HepG2 (cell line): ENCODE results near the gene GIMAP7. TPM values are rescaled to one million over a fixed set of nuclear protein-coding genes. Genes with fewer than 3 reads are reported as not detected.

Source experiments
- ATAC-seq: fragments of 200-7000 bp; cut with Tn5 transposase; 3 replicates; pipeline ENCODE4 v1.9.1; 2020; ENCODE audit warnings: mild to moderate bottlenecking, moderate library complexity
- BruUV-seq: library from RNA; stranded (reverse); fragments of 400-500 nt; replicated peaks from 2 replicates; lab custom pipeline; 2021; lab: Mats Ljungman, UMichigan
- CTCF ChIA-PET: fragments of 300-600 bp; formaldehyde crosslinking; extraction: SDS; loops from one replicate; lab custom pipeline; 2021; ENCODE audit warnings: low total read pairs, inconsistent platforms, low intra/inter-chr PET ratio; lab: Yijun Ruan, JAX
- POLR2A ChIA-PET: fragments of 350-600 bp; sonication (Branson Sonifier 250); formaldehyde crosslinking; loops from one replicate; lab custom pipeline; 2020; ENCODE audit warnings: antibody characterized with exemption, inconsistent platforms; lab: Yijun Ruan, JAX
- DNase-seq: peaks from one replicate; pipeline ENCODE4 v3.0.0-alpha.2; 2015; ENCODE audit warnings: low spot score
- FAIRE-seq: peaks from 3 replicates; lab custom pipeline; 2011; peaks lifted over from hg19 to GRCh38; lab: Jason Lieb, UNC
- H2AFZ ChIP-seq: one replicate; pipeline ENCODE4 v1.6.1; 2011; ENCODE audit warnings: low read length, inconsistent platforms
- H3K27ac ChIP-seq: fragments of 300-600 bp; 3 replicates; pipeline ENCODE4 v1.8.0; 2011; ENCODE audit warnings: mixed run types, mild to moderate bottlenecking, mixed read lengths, low read length, inconsistent platforms; ENCODE audit not compliant: insufficient read depth; ENCODE audit errors: extremely low read length
- H3K27me3 ChIP-seq, 2 experiments: fragments of 200-600 bp in 1 of 2; 2 replicates in 1 of 2; 3 replicates in 1 of 2; pipeline versions ENCODE4 v1.6.0 to v1.8.0; 2011; ENCODE audit warnings: low read length in 2 of 2, mild to moderate bottlenecking in 2 of 2, moderate library complexity in 2 of 2, inconsistent platforms in 1 of 2; ENCODE audit not compliant: insufficient read depth in 2 of 2, control insufficient read depth in 1 of 2
- H3K36me3 ChIP-seq, 2 experiments: fragments of 200-600 bp in 1 of 2; replicated peaks in 1 of 2; 2 replicates in 1 of 2; 3 replicates in 1 of 2; pipeline versions ENCODE4 v1.5.1 to v1.8.0; 2011; ENCODE audit warnings: low read length in 2 of 2, inconsistent platforms in 1 of 2; ENCODE audit not compliant: insufficient read depth in 2 of 2, control insufficient read depth in 1 of 2
- H3K4me1 ChIP-seq: 2 replicates; pipeline ENCODE4 v1.5.1; 2012; ENCODE audit warnings: low read length, inconsistent platforms; ENCODE audit not compliant: insufficient read depth
- H3K4me2 ChIP-seq: 2 replicates; pipeline ENCODE4 v1.6.0; 2011; ENCODE audit warnings: low read depth, low read length, inconsistent platforms
- H3K4me3 ChIP-seq, 3 experiments: fragments of 200-600 bp in 1 of 3; sonication (generic), shearing (Covaris generic) in 1 of 3; replicated peaks in 1 of 3; 2 replicates each; pipeline ENCODE4 v1.5.1; 2011 to 2016; ENCODE audit warnings: low read length in 3 of 3, inconsistent platforms in 2 of 3, low read depth in 2 of 3, mild to moderate bottlenecking in 2 of 3, control low read depth in 1 of 3, mixed read lengths in 1 of 3; ENCODE audit not compliant: insufficient read depth in 1 of 3
- H3K79me2 ChIP-seq: one replicate; pipeline ENCODE4 v1.6.1; 2011; ENCODE audit warnings: low read length, inconsistent platforms; ENCODE audit not compliant: insufficient read depth
- H3K9ac ChIP-seq: 2 replicates; pipeline ENCODE4 v1.6.0; 2011; ENCODE audit warnings: mild to moderate bottlenecking, low read depth, low read length, inconsistent platforms; ENCODE audit not compliant: insufficient read depth
- H3K9me3 ChIP-seq: 2 replicates; pipeline ENCODE4 v1.5.1; 2012; ENCODE audit warnings: mild to moderate bottlenecking, low read length
- H4K20me1 ChIP-seq: 2 replicates; pipeline ENCODE4 v1.6.0; 2011; ENCODE audit warnings: inconsistent platforms, mild to moderate bottlenecking, low read length, moderate library complexity; ENCODE audit not compliant: insufficient read depth
- CEBPB ChIP-seq: IDR thresholded peaks from 2 replicates; pipeline ENCODE4 v1.6.1; 2011; ENCODE audit warnings: low read depth, low read length, improper control_type of control experiment, borderline replicate concordance
- FOXC1 ChIP-seq: sonication (generic); formaldehyde crosslinking; IDR thresholded peaks from 2 replicates; pipeline ENCODE4 v1.8.0; 2022; ENCODE audit warnings: mild to moderate bottlenecking, missing genetic modification reagents, borderline replicate concordance
- HIC2 ChIP-seq: sonication (generic); formaldehyde crosslinking; IDR thresholded peaks from 2 replicates; pipeline ENCODE4 v1.9.0; 2022; ENCODE audit warnings: low read depth, missing genetic modification reagents
- MYNN ChIP-seq: sonication (generic); formaldehyde crosslinking; IDR thresholded peaks from 2 replicates; pipeline ENCODE4 v1.4.0; 2020; ENCODE audit warnings: mild to moderate bottlenecking, low read depth, missing genetic modification reagents
- PHF20 ChIP-seq: sonication (generic); formaldehyde crosslinking; IDR thresholded peaks from 2 replicates; pipeline ENCODE4 v1.5.0; 2020; ENCODE audit warnings: mild to moderate bottlenecking, missing genetic modification reagents
- THAP11 ChIP-seq: IDR thresholded peaks from 2 replicates; pipeline ENCODE4 v1.6.1; 2016; ENCODE audit warnings: missing biosample characterization, missing genetic modification reagents
- ZNF382 ChIP-seq: sonication (generic); formaldehyde crosslinking; IDR thresholded peaks from 2 replicates; pipeline ENCODE4 v1.5.0; 2020; ENCODE audit warnings: missing genetic modification reagents, mild to moderate bottlenecking, borderline replicate concordance
- ZNF446 ChIP-seq: sonication (generic); formaldehyde crosslinking; IDR thresholded peaks from 2 replicates; pipeline ENCODE4 v1.5.0; 2020; ENCODE audit warnings: mild to moderate bottlenecking, missing genetic modification reagents
- ZNF543 ChIP-seq: sonication (generic); formaldehyde crosslinking; IDR thresholded peaks from 2 replicates; pipeline ENCODE4 v1.4.0; 2020; ENCODE audit warnings: mild to moderate bottlenecking, missing genetic modification reagents
- ZNF614 ChIP-seq: IDR thresholded peaks from 2 replicates; pipeline ENCODE4 v1.6.1; 2018; ENCODE audit warnings: missing biosample characterization, missing genetic modification reagents, inconsistent platforms, borderline replicate concordance
- ZNF75D ChIP-seq: sonication (generic); formaldehyde crosslinking; IDR thresholded peaks from 2 replicates; pipeline ENCODE4 v1.8.1; 2023; ENCODE audit warnings: missing genetic modification reagents, mild to moderate bottlenecking, borderline replicate concordance
- ZNF788 ChIP-seq: sonication (generic); formaldehyde crosslinking; IDR thresholded peaks from 2 replicates; pipeline ENCODE4 v1.5.0; 2020; ENCODE audit warnings: mild to moderate bottlenecking, missing genetic modification reagents, borderline replicate concordance
- ZNF790 ChIP-seq: sonication (generic); formaldehyde crosslinking; IDR thresholded peaks from 2 replicates; pipeline ENCODE4 v1.8.0; 2022; ENCODE audit warnings: missing genetic modification reagents, mild to moderate bottlenecking, borderline replicate concordance
- WGBS: methylation state at CpG from one replicate; pipeline ENCODE4 v1.1.6; 2017; ENCODE audit warnings: low lambda C conversion rate; 5-methylcytosine and 5-hydroxymethylcytosine counted together
- in situ Hi-C: cut with HindIII; loops from 2 replicates; pipeline ENCODE4 v1.10.0; 2017; ENCODE audit warnings: low pct_unique_long_range_greater_than_20kb; ENCODE audit not compliant: extremely low pct_ligation_motif_present
- intact Hi-C: fragments of 100-400 bp; cut with micrococcal nuclease; formaldehyde crosslinking; loops from one replicate; pipeline ENCODE4 v1.10.0; 2022; ENCODE audit not compliant: unreplicated experiment
- polyA plus RNA-seq, 8 experiments: library from polyadenylated mRNA; depleted of rRNA in 3 of 8; stranded (reverse) in 7 of 8; unstranded in 1 of 8; fragments of >200 nt; fragmentation: Illumina TruSeq in 4 of 8; extraction: Trizol in 4 of 8; gene quantifications; 2 replicates each; pipeline versions ENCODE4 v1.2.1 to v1.2.3, GENCODE V29; 2011 to 2016; ENCODE audit warnings: low read depth in 4 of 8, missing spikeins in 1 of 8, mixed read lengths in 1 of 8; ENCODE audit not compliant: insufficient read depth in 1 of 8
- total RNA-seq, 5 experiments: library from RNA; depleted of rRNA; stranded (reverse); fragments of >200 nt; fragmentation: Illumina TruSeq; extraction: Trizol; gene quantifications; 2 replicates each; pipeline ENCODE4 v1.2.3, GENCODE V29; 2016; ENCODE audit warnings: low read depth in 1 of 5

Gene GIMAP7
- total and polyA plus RNA-seq, 2 of the 13 experiments (the other 11 are each of a cell fraction or from before 2014, with no cell fraction given): not detected

- BruUV-seq: no TSS peak
- WGBS: 0% methylated on average over 1 of the region's 1 CpG
- no peak overlapping the region for H2AFZ ChIP-seq
- FAIRE-seq: no peak
- H3K4me1 ChIP-seq: no peaks in the 10 kb centered on the region
- intact Hi-C loops: no loop called here
- ChIA-PET CTCF (no interaction called here), POLR2A (no interaction called here)
- H3K27ac ChIP-seq: no peak overlapping the region
- TF ChIP-seq THAP11 (CRISPR knock-in tag) (no peak), ZNF614 (CRISPR knock-in tag) (no peak), ZNF382 (no peak), ZNF543 (CRISPR knock-in tag) (no peak), ZNF790 (CRISPR knock-in tag) (no peak), ZNF788 (CRISPR knock-in tag) (no peak), MYNN (no peak), ZNF446 (CRISPR knock-in tag) (no peak)
- H3K9ac ChIP-seq: no peak overlapping the region
- no peak overlapping the region for H3K4me3 ChIP-seq
- no peaks in the 10 kb centered on the region for H4K20me1 ChIP-seq
- H3K9me3 ChIP-seq: no peaks in the 10 kb centered on the region
- no peak for DNase-seq
- H3K4me2 ChIP-seq: no peak overlapping the region
- ATAC-seq: no peak
- H3K79me2 ChIP-seq: no peaks in the 10 kb centered on the region
- H3K36me3 ChIP-seq: no peaks in the 10 kb centered on the region
- peaks cover 0 to 12% of the 10 kb centered on the region in 2 experiments; a peak in 1 of 5 replicates for H3K27me3 ChIP-seq
- in situ Hi-C loops: no loop called here
Observed at GRCh38 chr7:150566572-150566971, 51.9 kb downstream of the GIMAP7 start.

GRCh38 chr7:150567169-150567568, 52.5 kb downstream of the GIMAP7 start, which contains the start of gene GIMAP4:
GIMAP4 (plus strand) TSS chr7:150567390; CDS start chr7:150569902, 2,512 bp downstream.
- no peak within 1 kb of the TSS for H3K4me3 ChIP-seq
- H3K9ac ChIP-seq: no peak within 1 kb of the TSS
- ChIA-PET CTCF (no interaction called here), POLR2A (no interaction called here)
- no peaks in the 10 kb centered on the region for H3K36me3 ChIP-seq
- H3K27ac ChIP-seq: no peak within 1 kb of the TSS
- WGBS: 4% methylated on average over 9 of the region's 9 CpGs
- ATAC-seq (no peak), DNase-seq (no peak), FAIRE-seq (no peak)
- H3K9me3 ChIP-seq: no peaks in the 10 kb centered on the region
- intact Hi-C loops: no loop called here
- no peak for TF ChIP-seq PHF20
- TF ChIP-seq FOXC1 (CRISPR knock-in tag): no peak
- TF ChIP-seq ZNF75D (CRISPR knock-in tag): no peak
- TF ChIP-seq CEBPB: no peak
- TF ChIP-seq HIC2: no peak
- H2AFZ ChIP-seq: no peak within 1 kb of the TSS
- H3K27me3 ChIP-seq: peaks cover 0 to 12% of the 10 kb centered on the region in 2 experiments; a peak in 1 of 5 replicates
- H3K4me2 ChIP-seq: no peak within 1 kb of the TSS
- in situ Hi-C loops: no loop called here
- BruUV-seq: no TSS peak
- H3K4me1 ChIP-seq: no peaks in the 10 kb centered on the region
- no peaks in the 10 kb centered on the region for H3K79me2 ChIP-seq
- H4K20me1 ChIP-seq: no peaks in the 10 kb centered on the region
